ENCODE data around the gene ENOX1.
A peak's percentile ranks its signal among the peaks of the same experiment; 100 is the strongest.

The ENOX1 gene

GRCh38 chr13:43785650-43786471 lies 911 bp downstream of the ENOX1 start (continued):
- TF ChIP-seq, protein P1, sequence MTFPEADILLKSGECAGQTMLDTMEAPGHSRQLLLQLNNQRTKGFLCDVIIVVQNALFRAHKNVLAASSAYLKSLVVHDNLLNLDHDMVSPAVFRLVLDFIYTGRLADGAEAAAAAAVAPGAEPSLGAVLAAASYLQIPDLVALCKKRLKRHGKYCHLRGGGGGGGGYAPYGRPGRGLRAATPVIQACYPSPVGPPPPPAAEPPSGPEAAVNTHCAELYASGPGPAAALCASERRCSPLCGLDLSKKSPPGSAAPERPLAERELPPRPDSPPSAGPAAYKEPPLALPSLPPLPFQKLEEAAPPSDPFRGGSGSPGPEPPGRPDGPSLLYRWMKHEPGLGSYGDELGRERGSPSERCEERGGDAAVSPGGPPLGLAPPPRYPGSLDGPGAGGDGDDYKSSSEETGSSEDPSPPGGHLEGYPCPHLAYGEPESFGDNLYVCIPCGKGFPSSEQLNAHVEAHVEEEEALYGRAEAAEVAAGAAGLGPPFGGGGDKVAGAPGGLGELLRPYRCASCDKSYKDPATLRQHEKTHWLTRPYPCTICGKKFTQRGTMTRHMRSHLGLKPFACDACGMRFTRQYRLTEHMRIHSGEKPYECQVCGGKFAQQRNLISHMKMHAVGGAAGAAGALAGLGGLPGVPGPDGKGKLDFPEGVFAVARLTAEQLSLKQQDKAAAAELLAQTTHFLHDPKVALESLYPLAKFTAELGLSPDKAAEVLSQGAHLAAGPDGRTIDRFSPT (tag by site-specific recombination; IDR thresholded peaks at IDR 0.05) = peak; percentile 88
- TF ChIP-seq ZBTB8A (tag by site-specific recombination; IDR thresholded peaks at IDR 0.05) (peak; percentile 92), ZSCAN30 (tag by site-specific recombination; IDR thresholded peaks at IDR 0.05) (peak; percentile 54), ZNF324 (tag by site-specific recombination; IDR thresholded peaks at IDR 0.05) (no peak; the same call in 1 of the 2 replicates), ZNF223 (tag by site-specific recombination; IDR thresholded peaks at IDR 0.05) (no peak), HOXC10 (CRISPR knock-in tag; IDR thresholded peaks at IDR 0.05) (no peak), ZNF664 (tag by site-specific recombination; IDR thresholded peaks at IDR 0.05) (no peak), ZNF585B (tag by site-specific recombination; IDR thresholded peaks at IDR 0.05) (no peak), SALL2 (tag by site-specific recombination; IDR thresholded peaks at IDR 0.05; ENCODE audit: borderline replicate concordance) (no peak), ZNF426 (tag by site-specific recombination; IDR thresholded peaks at IDR 0.05) (no peak), KLF16 (tag by site-specific recombination; IDR thresholded peaks at IDR 0.05) (no peak)
- TF ChIP-seq, protein P2, sequence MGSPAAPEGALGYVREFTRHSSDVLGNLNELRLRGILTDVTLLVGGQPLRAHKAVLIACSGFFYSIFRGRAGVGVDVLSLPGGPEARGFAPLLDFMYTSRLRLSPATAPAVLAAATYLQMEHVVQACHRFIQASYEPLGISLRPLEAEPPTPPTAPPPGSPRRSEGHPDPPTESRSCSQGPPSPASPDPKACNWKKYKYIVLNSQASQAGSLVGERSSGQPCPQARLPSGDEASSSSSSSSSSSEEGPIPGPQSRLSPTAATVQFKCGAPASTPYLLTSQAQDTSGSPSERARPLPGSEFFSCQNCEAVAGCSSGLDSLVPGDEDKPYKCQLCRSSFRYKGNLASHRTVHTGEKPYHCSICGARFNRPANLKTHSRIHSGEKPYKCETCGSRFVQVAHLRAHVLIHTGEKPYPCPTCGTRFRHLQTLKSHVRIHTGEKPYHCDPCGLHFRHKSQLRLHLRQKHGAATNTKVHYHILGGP (tag by site-specific recombination; IDR thresholded peaks at IDR 0.05) = no peak
- TF ChIP-seq, protein P3, sequence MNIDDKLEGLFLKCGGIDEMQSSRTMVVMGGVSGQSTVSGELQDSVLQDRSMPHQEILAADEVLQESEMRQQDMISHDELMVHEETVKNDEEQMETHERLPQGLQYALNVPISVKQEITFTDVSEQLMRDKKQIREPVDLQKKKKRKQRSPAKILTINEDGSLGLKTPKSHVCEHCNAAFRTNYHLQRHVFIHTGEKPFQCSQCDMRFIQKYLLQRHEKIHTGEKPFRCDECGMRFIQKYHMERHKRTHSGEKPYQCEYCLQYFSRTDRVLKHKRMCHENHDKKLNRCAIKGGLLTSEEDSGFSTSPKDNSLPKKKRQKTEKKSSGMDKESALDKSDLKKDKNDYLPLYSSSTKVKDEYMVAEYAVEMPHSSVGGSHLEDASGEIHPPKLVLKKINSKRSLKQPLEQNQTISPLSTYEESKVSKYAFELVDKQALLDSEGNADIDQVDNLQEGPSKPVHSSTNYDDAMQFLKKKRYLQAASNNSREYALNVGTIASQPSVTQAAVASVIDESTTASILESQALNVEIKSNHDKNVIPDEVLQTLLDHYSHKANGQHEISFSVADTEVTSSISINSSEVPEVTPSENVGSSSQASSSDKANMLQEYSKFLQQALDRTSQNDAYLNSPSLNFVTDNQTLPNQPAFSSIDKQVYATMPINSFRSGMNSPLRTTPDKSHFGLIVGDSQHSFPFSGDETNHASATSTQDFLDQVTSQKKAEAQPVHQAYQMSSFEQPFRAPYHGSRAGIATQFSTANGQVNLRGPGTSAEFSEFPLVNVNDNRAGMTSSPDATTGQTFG (tag by site-specific recombination; IDR thresholded peaks at IDR 0.05; ENCODE audit: borderline replicate concordance) = no peak
- TF ChIP-seq, protein P4, sequence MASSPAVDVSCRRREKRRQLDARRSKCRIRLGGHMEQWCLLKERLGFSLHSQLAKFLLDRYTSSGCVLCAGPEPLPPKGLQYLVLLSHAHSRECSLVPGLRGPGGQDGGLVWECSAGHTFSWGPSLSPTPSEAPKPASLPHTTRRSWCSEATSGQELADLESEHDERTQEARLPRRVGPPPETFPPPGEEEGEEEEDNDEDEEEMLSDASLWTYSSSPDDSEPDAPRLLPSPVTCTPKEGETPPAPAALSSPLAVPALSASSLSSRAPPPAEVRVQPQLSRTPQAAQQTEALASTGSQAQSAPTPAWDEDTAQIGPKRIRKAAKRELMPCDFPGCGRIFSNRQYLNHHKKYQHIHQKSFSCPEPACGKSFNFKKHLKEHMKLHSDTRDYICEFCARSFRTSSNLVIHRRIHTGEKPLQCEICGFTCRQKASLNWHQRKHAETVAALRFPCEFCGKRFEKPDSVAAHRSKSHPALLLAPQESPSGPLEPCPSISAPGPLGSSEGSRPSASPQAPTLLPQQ (tag by site-specific recombination; IDR thresholded peaks at IDR 0.05) = 0 out of 2 replicates have a peak, but pooled peaks have one; percentile 16

GRCh38 chr13:43785261-43785649 lies 1.5 kb downstream of the ENOX1 start:
- peaks cover 10% of the 10 kb centered on the region for H3K4me1 ChIP-seq (ENCODE audit: control insufficient read depth, insufficient read depth, low read length)
- no peaks in the 10 kb centered on the region for H3K9me3 ChIP-seq (ENCODE audit: control insufficient read depth, insufficient read depth, low read depth, low read length)
- no peak overlapping the region; the same call in none of the 2 replicates for H3K4me3 ChIP-seq (ENCODE audit: low read depth, low read length)
- H3K36me3 ChIP-seq (ENCODE audit: control insufficient read depth in 2 of 2, insufficient read depth in 1 of 2, low read length in 2 of 2) = no peaks in the 10 kb centered on the region
- POLR2A ChIA-PET = no interaction called here
- H3K27ac ChIP-seq (ENCODE audit: extremely low read depth, low read depth, low read length) = no peak overlapping the region; the same call in 1 of the 2 replicates
- TF ChIP-seq ZNF184 (tag by site-specific recombination; IDR thresholded peaks at IDR 0.05) = no peak
- no peak for TF ChIP-seq ZNF223 (tag by site-specific recombination; IDR thresholded peaks at IDR 0.05)
- peak; percentile 98 for TF ChIP-seq ZFP69B (tag by site-specific recombination; IDR thresholded peaks at IDR 0.05)
- peak; percentile 94 for TF ChIP-seq PRDM1 (tag by site-specific recombination; IDR thresholded peaks at IDR 0.05)
- TF ChIP-seq, protein P4 (tag by site-specific recombination; IDR thresholded peaks at IDR 0.05) = peak; percentile 93
- CTCF ChIA-PET = no interaction called here

Measured in HEK293 (cell line).